T47D (cell line): ENCODE data around the gene SLC6A14.

Experiments used
- DNase-seq, 2 experiments: peaks; one replicate each; pipeline versions ENCODE4 v3.0.0 to v3.0.0-alpha.2; 2011 to 2012; ENCODE audit warnings: low read depth in 1 of 2, low spot score in 1 of 2
- JUND ChIP-seq: IDR thresholded peaks from 2 replicates; pipeline ENCODE4 v1.6.1; 2012; ENCODE audit warnings: low read depth
- in situ Hi-C: cut with HindIII; loops from 2 replicates; pipeline ENCODE4 v1.10.0; 2016; ENCODE audit warnings: low sequenced_read_pairs, low pct_unique_long_range_greater_than_20kb

Gene SLC6A14

DNA sequence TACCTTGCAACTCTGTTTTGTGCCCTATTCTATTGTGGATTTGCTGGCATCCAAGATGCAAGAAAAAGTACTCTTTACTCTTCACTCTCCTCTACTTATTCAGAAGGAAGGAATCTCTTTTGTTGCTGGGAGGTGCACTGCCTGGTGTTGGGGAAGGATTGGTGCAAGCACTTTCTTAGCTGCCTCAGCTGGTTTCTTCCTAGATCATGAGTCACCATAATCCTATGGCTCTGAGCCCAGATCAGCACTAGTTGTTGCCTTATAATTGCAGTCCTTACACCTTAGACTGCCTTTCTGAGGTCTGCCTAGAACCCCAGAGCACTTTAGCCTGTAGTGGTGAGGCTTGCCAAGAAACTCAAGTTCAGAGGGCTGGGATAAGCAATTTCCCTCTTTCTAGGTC is 63.4 kb downstream of the SLC6A14 start:
- peak in 1 of 2 experiments; percentile 1 for DNase-seq
- in situ Hi-C loops, result no loop called here
- TF ChIP-seq JUND, result no peak
